NB4 (cell line): ENCODE data around the gene FOCAD.
A peak's percentile ranks its signal among the peaks of the same experiment; 100 is the strongest.

Source experiments
- DNase-seq: peaks from one replicate; pipeline ENCODE4 v3.0.0; 2010; ENCODE audit warnings: low read depth
- H3K4me3 ChIP-seq: one replicate; pipeline ENCODE4 v1.5.1; 2011; ENCODE audit warnings: mild to moderate bottlenecking, low read depth, low read length, moderate library complexity
- CTCF ChIP-seq: IDR thresholded peaks from one replicate; pipeline ENCODE4 v1.5.1; 2012; ENCODE audit warnings: low read depth, low read length
- MYC ChIP-seq: IDR thresholded peaks from 2 replicates; pipeline ENCODE4 v1.6.1; 2011; ENCODE audit warnings: low read depth, low read length
- POLR2A ChIP-seq: IDR thresholded peaks from 2 replicates; pipeline ENCODE4 v1.6.1; 2011; ENCODE audit warnings: mild to moderate bottlenecking; ENCODE audit not compliant: insufficient read length; ENCODE audit errors: extremely low read depth
- TF ChIP-seq, protein P1 (sequence below): IDR thresholded peaks from 2 replicates; pipeline ENCODE4 v1.6.1; 2011; ENCODE audit warnings: low read depth, low read length

The FOCAD gene

GRCh38 chr9:20980832-20981455, 296.9 kb downstream of the FOCAD start:
- TF ChIP-seq, protein P1, sequence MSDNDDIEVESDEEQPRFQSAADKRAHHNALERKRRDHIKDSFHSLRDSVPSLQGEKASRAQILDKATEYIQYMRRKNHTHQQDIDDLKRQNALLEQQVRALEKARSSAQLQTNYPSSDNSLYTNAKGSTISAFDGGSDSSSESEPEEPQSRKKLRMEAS: no peak
- no peak for TF ChIP-seq MYC
- H3K4me3 ChIP-seq: no peak overlapping the region
- DNase-seq: peak; percentile 83

DNA sequence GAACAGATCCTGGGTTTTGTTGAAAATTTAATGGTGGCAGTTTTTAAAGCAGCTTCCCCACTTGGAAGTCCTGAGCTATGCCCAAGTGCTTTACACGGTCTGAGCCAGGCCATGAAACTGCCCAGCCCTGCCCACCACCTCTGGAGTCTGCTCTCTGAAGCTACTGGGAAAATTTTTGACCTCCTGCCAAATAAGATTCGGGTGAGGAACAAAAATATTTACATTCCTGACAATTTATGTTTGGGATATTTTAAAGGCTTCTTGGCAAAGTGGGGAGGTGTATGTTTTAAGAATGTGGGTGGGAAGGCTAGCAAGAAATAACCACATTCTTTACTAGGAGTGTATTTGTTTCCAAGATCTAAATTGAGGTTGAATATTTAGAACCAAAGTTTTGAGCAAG, 297.4 kb downstream of the FOCAD start:
- no peak overlapping the region for H3K4me3 ChIP-seq
- no peak for DNase-seq
- no peak for TF ChIP-seq POLR2A
- TF ChIP-seq, protein P1: no peak

GRCh38 chr9:20984506-20984905, 300.4 kb downstream of the FOCAD start:
- H3K4me3 ChIP-seq: no peak overlapping the region
- no peak for TF ChIP-seq CTCF
- no peak for DNase-seq

GRCh38 chr9:20985851-20986600, 302.0 kb downstream of the FOCAD start:
- H3K4me3 ChIP-seq: no peak overlapping the region
- DNase-seq: no peak
- TF ChIP-seq POLR2A (no peak), CTCF (no peak), MYC (no peak)
- TF ChIP-seq, protein P1: no peak

DNA sequence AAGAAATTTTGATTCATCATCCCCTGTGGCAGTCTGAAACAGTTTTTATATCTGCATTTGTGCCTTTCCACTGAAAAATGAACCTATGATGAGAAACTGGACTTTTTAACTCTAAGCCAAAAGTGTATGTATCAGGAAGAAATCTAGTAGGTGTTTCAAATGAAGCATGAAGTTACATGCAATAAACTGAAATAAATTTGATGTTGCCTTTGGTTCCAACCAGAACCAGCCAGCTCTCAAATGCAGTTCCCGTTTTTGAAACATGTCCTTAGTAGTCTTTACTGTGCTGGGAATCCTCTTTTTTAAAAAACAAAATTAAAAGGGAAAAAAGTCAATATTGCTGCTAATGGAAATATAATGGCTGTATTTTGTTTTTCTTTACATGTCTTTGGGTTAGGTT, 303.5 kb downstream of the FOCAD start:
- H3K4me3 ChIP-seq: no peak overlapping the region
- DNase-seq: no peak
- TF ChIP-seq MYC (no peak), CTCF (no peak), POLR2A (no peak)
- TF ChIP-seq, protein P1: no peak

DNA sequence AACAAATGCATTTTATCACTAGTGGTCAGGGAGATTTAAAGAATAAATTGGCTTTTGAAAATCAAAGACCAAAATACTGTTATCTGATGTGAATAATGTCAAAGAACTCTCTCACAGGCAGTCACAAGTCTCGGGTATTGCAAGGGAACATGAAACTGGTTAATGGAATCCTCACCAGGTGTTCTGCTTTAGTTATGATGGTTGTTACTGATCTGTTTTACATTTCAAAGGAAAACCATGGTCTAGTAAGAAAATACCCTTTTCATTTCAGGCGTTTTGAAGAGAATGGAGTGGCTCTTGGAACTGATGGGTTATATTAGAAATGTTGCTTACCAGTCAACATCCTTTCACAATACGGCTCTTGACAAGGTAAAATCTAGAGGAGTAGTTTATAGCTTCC, 304.0 kb downstream of the FOCAD start:
- TF ChIP-seq CTCF (no peak), POLR2A (no peak), MYC (no peak)
- TF ChIP-seq, protein P1: no peak
- H3K4me3 ChIP-seq: no peak overlapping the region
- DNase-seq: no peak
